IPS-18c (cell line): ENCODE data around the gene CBX3.

Experiments
- H3K4me3 ChIP-seq: 2 replicates; pipeline ENCODE4 v1.7.0; 2013; ENCODE audit warnings: low read depth, mild to moderate bottlenecking, low read length, moderate library complexity; ENCODE audit not compliant: insufficient read depth
- H3K9me3 ChIP-seq: one replicate; pipeline ENCODE4 v1.6.1; 2013; ENCODE audit warnings: mild to moderate bottlenecking, low read length, moderate library complexity; ENCODE audit not compliant: control insufficient read depth, insufficient read depth

CBX3 gene

DNA sequence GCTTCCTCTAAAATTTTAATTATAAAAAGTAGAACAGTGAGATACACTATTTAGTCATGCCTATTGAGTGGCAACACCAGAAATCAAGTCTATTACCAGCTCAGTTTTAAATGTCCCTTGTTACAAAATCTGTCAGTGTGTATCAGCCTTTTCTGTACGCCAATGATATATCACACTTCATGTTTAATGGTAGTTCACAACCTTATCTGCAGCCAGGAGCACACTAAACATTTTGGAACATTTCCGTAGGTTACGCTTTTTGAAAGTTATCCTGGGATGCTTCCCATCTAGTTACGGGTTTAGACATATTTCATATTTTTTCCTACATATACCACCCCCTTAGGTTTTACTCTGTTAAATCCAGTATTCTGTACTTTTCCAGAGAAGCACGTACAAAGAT is 6.4 kb upstream of the CBX3 start:
- no peak overlapping the region for H3K4me3 ChIP-seq
- H3K9me3 ChIP-seq = no peaks in the 10 kb centered on the region

GRCh38 chr7:26195867-26196657 is 5.5 kb upstream of the CBX3 start:
- H3K9me3 ChIP-seq = no peaks in the 10 kb centered on the region
- H3K4me3 ChIP-seq = no peak overlapping the region; the same call in 1 of the 2 replicates

DNA sequence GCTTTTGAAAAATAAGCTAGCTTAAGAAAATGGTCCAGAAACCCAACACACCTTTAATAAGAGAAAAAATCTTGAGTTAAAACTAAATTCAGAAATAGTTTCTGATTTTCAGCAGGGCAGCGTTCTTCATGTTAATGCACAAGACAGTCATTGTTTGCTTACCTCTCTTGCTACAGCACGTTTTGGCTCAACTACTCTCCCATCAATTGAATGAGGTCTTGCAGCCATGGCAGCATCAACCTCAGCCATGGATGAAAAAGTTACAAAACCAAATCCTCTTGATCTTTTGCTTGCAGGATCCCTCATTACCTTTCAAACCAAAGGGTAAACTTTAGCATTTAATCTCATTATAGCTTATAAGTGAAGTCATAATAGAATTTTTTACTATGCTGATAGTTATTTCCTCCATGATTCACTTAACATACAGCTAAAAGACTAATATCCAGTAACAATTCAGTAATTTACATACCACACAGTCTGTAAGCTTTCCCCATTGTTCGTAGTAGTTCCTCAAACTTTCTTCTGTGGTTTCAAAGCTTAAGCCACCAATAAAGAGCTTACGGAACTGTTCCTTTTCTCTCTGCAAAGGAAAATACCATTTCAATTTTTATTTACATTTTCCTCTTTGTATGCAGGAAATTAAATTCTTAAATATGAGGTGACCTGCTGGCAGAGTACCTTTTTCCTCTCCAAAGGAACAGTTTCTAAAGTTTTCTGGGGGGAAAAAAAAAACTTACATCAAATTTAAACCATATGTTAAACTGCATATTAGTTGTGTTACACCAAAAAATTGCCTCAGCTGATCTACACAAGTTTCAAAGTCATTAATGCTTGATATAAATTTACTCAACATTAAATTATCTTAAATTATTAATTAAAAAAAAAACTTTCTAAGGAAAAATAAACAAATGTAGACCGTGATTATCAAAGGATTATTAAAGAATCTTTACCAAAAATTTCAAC is 4.1 kb upstream of the CBX3 start:
- no peaks in the 10 kb centered on the region for H3K9me3 ChIP-seq
- peak overlapping the region; percentile 40 for H3K4me3 ChIP-seq

- Histone ChIP-seq H3K4me3 (peak overlapping the region; percentile 88), H3K9me3 (no peaks in the 10 kb centered on the region)
Measured at GRCh38 chr7:26198133-26198780, 3.3 kb upstream of the CBX3 start.

- Histone ChIP-seq H3K4me3 (peak overlapping the region; percentile 88), H3K9me3 (no peaks in the 10 kb centered on the region)
Measured at GRCh38 chr7:26198781-26199169, 2.8 kb upstream of the CBX3 start.

DNA sequence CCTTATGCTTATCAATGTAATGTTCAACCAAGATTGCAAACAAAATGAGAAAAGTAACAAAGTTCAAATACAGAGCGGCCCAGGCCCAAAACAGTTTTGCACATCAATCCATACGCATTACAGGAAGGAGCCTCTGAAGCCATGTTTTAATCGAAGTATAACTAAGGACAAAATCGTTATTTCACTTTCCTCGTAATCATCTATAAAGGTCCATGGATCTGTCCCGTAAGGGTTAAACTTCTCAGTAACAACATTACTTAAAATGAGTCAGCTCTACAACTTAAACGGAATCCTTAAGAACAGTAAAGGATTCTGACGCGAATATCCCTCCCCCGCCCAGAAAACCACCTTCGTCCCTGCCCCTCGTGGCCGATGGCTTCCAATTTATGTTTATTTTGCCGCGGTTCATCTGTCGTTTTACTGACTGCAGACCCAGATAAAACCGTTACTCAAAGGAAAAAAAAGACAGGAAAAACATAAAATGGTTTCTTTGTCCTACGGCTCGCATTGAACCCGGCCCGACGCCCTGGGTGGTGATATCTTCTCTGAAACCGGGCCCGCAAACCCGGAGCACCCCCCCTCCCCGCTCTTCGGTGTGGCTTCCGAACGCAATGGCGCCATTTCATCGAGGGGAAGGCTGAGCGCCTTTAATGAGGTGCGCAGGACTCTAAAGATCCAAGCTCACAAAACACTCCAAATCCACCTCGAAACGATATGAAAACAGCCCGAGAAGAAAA is 2.1 kb upstream of the CBX3 start:
- H3K9me3 ChIP-seq = no peaks in the 10 kb centered on the region

DNA sequence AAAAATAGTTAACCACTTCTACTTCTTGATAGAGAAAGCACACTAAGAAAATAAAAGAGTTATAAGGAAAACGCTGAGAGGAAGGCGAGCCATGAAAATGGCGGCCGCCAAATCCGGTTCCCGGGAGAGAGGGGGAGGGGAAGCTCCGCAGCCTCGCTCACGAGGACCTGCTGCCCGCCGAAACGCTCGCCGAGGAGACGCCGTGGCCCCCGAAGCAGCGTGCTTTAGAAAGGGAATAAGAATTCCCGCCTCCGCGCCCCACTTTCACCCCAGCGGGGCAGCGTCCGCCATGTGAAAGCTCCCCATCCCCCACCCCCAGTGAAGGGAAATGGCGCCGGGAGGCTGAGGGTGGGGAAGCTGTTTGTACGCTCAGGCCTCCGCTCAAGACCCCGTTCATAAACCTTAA is 1.5 kb upstream of the CBX3 start:
- Histone ChIP-seq H3K9me3 (no peaks in the 10 kb centered on the region), H3K4me3 (peak overlapping the region; percentile 88)

More for the DNA sequence above, 2.1 kb upstream of the CBX3 start:
- H3K4me3 ChIP-seq = peak overlapping the region; percentile 88

DNA sequence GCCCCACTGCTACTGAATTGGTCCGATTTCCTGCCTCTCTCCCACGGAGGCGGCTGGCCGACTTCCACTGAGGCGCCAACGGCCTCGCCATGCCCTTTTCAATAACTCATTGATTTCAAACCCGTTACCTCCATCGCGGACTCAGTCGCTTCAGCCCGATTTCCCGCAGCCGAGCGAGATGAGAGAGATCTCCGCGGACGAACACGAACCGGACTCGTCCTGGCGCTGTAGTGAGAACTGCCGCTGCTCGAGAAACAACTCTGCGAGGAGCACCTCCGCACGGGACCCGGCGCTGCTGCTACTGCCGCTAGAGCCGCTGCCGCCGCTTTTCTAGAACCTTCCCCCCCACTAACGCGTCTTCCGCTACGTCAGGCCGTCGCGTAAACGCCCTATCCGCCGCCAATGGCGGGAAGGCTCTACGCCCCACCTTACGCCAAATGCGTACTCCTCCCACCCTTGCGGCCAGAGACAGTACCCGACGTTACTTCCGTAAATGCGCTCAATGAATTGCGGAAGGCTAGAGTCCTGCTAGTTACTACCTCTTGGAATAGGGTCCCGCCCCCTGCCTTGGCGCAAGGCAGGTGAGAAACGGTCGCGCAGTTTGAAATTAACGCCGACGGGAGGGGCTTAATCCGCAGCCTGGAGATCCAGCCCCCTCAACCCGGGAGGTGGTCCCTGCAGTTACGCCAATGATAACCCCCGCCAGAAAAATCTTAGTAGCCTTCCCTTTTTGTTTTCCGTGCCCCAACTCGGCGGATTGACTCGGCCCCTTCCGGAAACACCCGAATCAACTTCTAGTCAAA is 900 bp upstream of the CBX3 start, which contains the start of gene HNRNPA2B1:
HNRNPA2B1 (minus strand) TSS at position 303 of the 803 bp plus-strand sequence; CDS start at position 134, 169 bp downstream.
- H3K4me3 ChIP-seq = peak within 1 kb of the TSS; percentile 88
- no peaks in the 10 kb centered on the region for H3K9me3 ChIP-seq

DNA sequence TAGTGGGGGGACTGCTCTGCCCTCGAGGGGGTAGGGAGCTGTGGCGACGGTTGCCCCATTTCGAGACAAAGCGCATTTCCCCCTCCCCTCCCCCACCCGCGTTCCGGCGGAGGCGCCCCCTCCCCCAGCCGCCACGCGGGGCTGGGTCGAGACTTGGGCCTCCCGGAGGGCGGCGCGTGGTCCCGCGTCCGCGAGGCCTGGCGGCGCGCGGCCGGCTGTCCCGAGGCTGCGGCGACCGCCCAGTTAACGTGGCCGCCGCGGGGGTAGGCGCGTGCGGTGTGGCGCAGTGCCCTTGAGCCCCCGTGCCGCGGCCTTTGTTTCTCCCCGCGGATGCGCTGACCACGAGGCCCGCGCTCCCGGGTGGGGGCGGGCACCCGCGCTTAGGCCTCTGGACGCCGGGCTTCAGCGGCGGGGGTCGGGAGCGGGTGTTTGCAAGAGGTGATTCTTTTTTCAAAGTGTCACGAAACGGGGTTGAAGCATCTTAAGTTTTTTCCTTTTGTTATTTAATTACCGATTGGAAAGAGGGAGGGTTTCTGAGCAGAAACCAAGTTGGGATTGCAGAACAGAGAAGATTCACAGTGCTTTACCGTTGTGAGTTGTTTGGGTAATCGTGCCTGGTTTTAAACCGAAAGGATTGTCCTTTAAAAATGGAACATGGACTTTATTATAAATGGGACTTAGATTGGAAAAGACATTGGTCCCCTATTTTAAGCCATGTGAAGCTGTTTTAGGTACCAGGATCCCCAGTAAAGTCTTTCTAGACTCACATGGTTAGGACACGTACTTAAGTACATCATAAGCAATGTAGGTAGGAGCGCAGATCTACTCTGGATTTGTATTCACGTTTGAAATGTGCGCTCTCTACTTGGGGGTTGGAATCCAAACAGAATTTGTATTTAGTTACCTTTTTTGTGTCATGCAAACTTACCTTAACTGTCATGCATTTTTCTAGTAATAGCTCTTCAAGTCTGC is 760 bp downstream of the CBX3 start:
- no peaks in the 10 kb centered on the region for H3K9me3 ChIP-seq
- peak overlapping the region; percentile 82 for H3K4me3 ChIP-seq

- no peaks in the 10 kb centered on the region for H3K9me3 ChIP-seq
Measured at GRCh38 chr7:26203016-26203415, 1.5 kb downstream of the CBX3 start.

GRCh38 chr7:26208040-26208439 is 6.5 kb downstream of the CBX3 start:
- H3K9me3 ChIP-seq = no peaks in the 10 kb centered on the region
- H3K4me3 ChIP-seq = no peak overlapping the region

More at GRCh38 chr7:26203016-26203415, 1.5 kb downstream of the CBX3 start:
- H3K4me3 ChIP-seq = peak overlapping the region; percentile 82

DNA sequence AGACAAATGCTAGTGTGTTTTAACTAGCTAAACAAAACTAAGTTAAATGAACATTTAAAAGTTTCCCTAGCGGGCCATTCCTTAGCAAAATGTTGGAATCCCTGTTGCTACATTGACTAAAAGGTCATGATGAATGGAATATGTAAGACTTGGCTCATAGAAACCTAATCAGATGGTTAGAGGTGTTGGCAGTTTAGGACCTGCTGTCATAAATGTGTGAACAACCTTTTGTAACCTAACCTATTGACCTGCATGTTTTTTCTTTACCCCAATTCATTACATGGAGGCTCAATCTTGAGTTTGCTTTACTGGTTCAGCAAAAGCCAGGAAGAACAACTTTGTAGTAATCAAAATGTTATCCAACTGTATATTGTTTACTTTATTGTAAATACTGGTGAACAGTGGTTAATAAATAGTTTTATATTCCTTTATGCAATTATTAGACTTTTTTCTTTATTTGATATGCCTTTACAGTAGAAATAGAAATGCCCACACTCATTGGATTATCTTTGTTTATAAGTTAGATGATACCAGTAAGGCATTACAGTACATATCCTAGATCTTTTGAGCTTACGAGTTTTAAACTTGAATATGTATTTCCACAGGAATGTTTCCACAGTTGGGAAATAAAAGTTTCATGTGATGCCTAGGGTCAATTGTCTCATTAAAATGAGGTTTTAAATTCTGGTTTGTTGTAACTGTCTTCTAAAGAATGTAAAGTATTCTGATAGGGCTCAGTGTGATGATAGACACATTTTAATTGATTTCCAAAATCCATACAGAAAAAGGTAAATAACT is 11.6 kb downstream of the CBX3 start:
- Histone ChIP-seq H3K4me3 (no peak overlapping the region), H3K9me3 (no peaks in the 10 kb centered on the region)

- H3K4me3 ChIP-seq = no peak overlapping the region
- no peaks in the 10 kb centered on the region for H3K9me3 ChIP-seq
Measured at GRCh38 chr7:26213807-26214515, 12.4 kb downstream of the CBX3 start.

DNA sequence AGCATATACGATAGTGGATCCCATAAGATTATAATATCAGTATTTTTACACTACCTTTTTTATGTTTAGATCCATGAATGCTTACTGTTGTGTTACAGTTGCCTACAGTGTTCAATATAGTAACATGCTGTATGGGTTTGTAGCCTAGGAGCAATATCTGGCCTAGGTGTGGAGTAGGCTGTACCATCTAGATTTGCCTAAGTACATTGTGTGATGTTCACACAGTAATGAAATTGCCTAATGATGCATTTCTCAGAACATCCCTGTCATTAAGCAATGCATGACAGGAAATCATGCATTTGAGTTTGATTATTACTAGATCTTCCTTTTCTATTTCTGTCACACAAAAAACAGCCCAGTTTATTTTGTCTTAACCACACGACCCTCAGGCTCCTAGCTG is 14.5 kb downstream of the CBX3 start:
- Histone ChIP-seq H3K4me3 (no peak overlapping the region), H3K9me3 (no peaks in the 10 kb centered on the region)
